Measurements from ENCODE around the gene CUX1. TPM values are rescaled to one million over a fixed set of nuclear protein-coding genes. Genes with fewer than 3 reads are reported as not detected.

The CUX1 gene
- total RNA-seq, 1 experiment from 2014 or later, result 53.5 TPM

- H3K79me1 ChIP-seq (ENCODE audit: insufficient read depth, low read depth, low read length, poor library complexity, severe bottlenecking), result peaks cover 5% of the 10 kb centered on the region
- no peak overlapping the region for H3K14ac ChIP-seq (ENCODE audit: insufficient read depth, low read length)
- H3K18ac ChIP-seq (ENCODE audit: insufficient read length, low read depth, low read length), result no peak overlapping the region
- no peaks in the 10 kb centered on the region for H3K9me3 ChIP-seq (ENCODE audit: control insufficient read depth, low read depth, low read length)
- no peak overlapping the region for H2BK120ac ChIP-seq (ENCODE audit: low read depth, low read length, poor library complexity, severe bottlenecking)
- no peak for TF ChIP-seq CTCF (conservative IDR thresholded peaks at IDR 0.05)
- H4K91ac ChIP-seq (ENCODE audit: insufficient read length, low read depth, low read length), result no peak overlapping the region
- Mint-ChIP-seq H3K27me3 (ENCODE audit: low read depth) (no peaks in the 10 kb centered on the region), H3K27ac (peak overlapping the region; percentile 54 to 81 (median 69); a peak in 4 of 7 replicates), H3K9me3 (no peaks in the 10 kb centered on the region), H3K36me3 (ENCODE audit: insufficient read depth in 1 of 3, low read depth in 3 of 3) (peaks cover 0 to 12% (median 3%) of the 10 kb centered on the region in 3 experiments; a peak in 5 of 7 replicates), H3K4me3 (no peak overlapping the region), H3K4me1 (peaks cover 5 to 13% of the 10 kb centered on the region in 2 experiments)
- H2AK5ac ChIP-seq (ENCODE audit: insufficient read length, low read length), result no peak overlapping the region
- WGBS (ENCODE audit: extremely low coverage, insufficient read length, low lambda C conversion rate), result no CpG with 5 or more reads among the region's 15 CpGs
- H3K56ac ChIP-seq (ENCODE audit: insufficient read length, low read depth, low read length), result no peak overlapping the region
- H2BK5ac ChIP-seq (ENCODE audit: insufficient read length, low read length), result no peak overlapping the region
- H2AFZ ChIP-seq (ENCODE audit: low read length), result no peak overlapping the region
- H3K4me2 ChIP-seq (ENCODE audit: insufficient read depth, insufficient read length, low read length), result no peak overlapping the region
- no peaks in the 10 kb centered on the region for H3K4me1 ChIP-seq (ENCODE audit: insufficient read depth, low read length)
- H3K4ac ChIP-seq (ENCODE audit: low read depth, low read length), result no peak overlapping the region
- H3T11ph ChIP-seq (ENCODE audit: low read length), result no peak overlapping the region
- no peak overlapping the region for H2BK15ac ChIP-seq (ENCODE audit: low read depth, low read length)
- no peak overlapping the region for H2BK20ac ChIP-seq (ENCODE audit: low read depth, low read length, poor library complexity, severe bottlenecking)
- H3K9ac ChIP-seq (ENCODE audit: extremely low read depth, insufficient read length, low read length), result no peak overlapping the region
- H4K20me1 ChIP-seq (ENCODE audit: control insufficient read depth, insufficient read depth, insufficient read length), result no peaks in the 10 kb centered on the region
- no peak overlapping the region for H2BK12ac ChIP-seq (ENCODE audit: insufficient read length, low read depth, low read length)
- H3K27ac ChIP-seq (ENCODE audit: insufficient read length, low read depth, low read length), result no peak overlapping the region
- H4K8ac ChIP-seq (replicated peaks; ENCODE audit: insufficient read length, low read depth, low read length), result no peak overlapping the region
- no peaks in the 10 kb centered on the region for H3K27me3 ChIP-seq (ENCODE audit: insufficient read depth, low read length)
- 0 out of 2 replicates have a peak, but pooled peaks cover under 1% of the 10 kb centered on the region for H3K79me2 ChIP-seq (ENCODE audit: insufficient read depth, low read length)
- no peak overlapping the region for H3K23ac ChIP-seq (ENCODE audit: insufficient read length, low read depth, low read length)
- DNase-seq, result no peak
- H4K5ac ChIP-seq (ENCODE audit: insufficient read length, low read depth, low read length), result no peak overlapping the region
- H3K23me2 ChIP-seq (ENCODE audit: insufficient read length, low read depth, low read length, poor library complexity, severe bottlenecking), result no peaks in the 10 kb centered on the region
Measured at GRCh38 chr7:102006695-102007094, 189.3 kb downstream of the CUX1 start.

All from H9 (cell line).